ENCODE data around the gene OSBPL3.

GRCh38 chr7:24848878-24849277 is 131.1 kb downstream of the OSBPL3 start:
- TF ChIP-seq POLR2AphosphoS5 (IDR thresholded peaks at IDR 0.05; ENCODE audit: low read depth, low read length), result no peak
- TF ChIP-seq CTCF (IDR thresholded peaks at IDR 0.05), result no peak
- no peak for TF ChIP-seq TCF7L2 (IDR thresholded peaks at IDR 0.05; ENCODE audit: low read depth, low read length)

All from Panc1 (cell line).